Stimulated activated CD4-positive, alpha-beta T cell treated with anti-CD3 and anti-CD28 coated beads, Interleukin-12 subunit alpha, Interleukin-12 subunit beta, amount 100 ng/mL, for 4 hours (primary cell): ENCODE data around the gene LUZP1.

Source experiments
- DNase-seq: peaks from one replicate; pipeline ENCODE4 v3.0.0-alpha.2; 2020

LUZP1 gene

DNA sequence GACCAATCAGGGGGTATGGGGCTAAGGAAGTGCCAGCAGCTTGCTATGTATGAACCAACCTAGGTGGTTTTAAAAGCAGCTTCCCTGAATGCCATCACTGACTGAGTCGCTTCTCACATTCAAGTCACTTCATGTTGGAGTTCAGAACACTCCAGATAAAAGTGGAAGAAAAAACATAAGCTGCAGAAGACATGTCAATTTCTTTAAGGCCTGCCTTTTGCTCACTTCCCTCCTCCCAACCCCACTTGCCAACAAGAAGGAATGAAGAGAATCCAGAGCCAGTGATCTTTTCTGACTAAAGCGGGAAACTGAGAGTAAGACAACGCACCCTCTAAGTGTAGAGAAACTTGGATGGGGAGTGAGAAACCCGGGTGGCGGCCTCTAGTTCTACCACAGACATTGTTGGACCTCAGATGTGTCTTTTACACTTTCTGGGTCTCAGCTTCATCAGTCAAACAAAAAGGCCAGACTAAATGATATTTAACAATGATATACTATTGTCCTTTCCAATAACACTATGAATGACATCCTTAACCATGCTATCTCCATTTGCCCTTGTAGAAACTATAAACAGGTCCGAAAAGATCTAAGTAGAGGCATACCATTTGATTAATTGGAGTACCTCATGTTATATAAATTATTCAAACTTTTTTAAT, 54.1 kb downstream of the LUZP1 start:
- no peak for DNase-seq

DNA sequence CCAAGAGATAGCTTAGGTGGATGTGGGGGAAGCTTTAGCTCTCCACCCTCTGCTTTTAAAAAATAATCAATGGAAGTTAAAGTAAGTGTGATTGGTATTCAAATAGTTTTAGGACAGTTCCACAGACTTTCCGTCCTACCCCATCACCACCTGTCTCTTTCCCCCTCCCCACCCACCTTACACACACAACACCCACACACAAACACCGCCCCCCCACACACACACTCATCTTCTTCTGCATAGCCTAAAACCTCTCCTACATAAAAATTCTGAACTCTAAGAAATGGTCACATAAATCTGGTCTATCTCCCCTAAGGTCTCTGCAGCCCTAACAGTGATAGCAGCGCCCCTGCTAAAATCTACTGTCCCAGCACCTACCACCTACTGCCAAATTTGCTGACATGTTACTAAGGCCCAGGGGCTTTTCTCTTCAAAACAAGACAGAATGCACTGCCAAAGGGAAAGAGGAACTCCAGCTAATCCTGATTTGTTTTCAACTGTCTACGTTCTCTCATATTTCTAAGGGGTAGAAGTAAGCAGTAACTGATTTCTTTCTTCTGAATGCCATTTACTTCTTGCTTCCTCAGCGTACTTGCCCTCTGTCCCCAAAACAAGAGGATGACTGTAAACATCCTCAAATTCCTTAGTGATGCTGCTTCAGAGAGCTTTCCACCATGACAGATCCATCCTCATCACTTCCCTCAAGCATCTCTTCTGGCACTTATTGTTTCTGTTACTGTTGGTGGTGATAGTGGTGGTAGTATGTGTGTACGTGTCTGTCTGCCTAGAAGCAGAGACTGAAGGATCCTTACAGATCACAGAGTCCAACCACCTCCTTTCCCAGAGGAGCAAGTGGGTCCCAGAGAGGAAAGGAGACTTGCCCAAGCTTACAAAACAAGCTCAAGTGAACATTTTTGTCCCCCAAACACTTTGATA, 56.8 kb downstream of the LUZP1 start:
- DNase-seq = no peak

DNA sequence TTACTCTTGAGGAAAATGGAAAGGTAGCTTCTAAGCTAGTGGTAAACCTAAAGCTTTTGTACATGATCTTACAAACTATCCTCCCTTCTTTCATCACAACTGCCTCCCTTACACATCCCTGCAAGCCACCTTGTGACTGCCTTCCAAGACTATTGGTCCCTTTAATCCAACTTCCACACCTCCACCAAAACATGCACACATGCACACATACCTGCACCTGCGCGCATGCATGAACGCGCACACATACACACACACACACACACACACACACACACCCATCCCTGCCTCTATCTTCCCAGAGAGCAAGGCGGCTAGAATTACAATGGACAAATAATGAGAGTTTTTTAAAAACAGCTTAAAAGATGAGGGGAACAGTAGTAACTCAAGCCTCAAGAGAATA, 58.3 kb downstream of the LUZP1 start:
- DNase-seq = no peak

DNA sequence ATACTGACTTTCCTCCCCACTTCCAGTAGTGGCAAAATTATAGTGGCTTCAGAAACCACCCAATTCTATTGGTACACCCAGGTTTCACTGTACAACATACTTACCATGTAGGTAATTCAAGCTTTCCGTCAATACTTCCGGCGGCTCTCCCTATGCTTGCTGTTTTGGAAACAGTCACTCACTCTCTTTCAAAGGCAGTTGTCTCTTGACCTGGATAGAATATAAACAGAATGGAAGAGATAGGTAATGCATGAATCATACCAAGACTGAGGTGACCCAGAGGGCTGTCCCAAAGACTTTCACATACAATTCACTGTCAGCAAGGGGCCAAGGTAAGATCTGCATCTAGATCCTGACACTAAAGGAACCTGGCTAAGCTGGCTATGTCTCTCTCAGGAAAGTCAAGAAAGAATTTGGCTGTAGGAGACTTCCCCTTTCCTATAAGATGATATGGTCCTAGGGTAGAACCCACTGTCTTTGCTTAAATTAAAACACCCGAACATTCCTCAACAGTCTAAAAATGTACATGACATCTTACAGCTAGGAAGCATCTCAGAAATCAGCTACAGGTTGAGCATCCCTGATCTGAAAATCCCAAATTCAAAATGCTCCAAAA, 59.6 kb downstream of the LUZP1 start:
- DNase-seq = no peak

DNA sequence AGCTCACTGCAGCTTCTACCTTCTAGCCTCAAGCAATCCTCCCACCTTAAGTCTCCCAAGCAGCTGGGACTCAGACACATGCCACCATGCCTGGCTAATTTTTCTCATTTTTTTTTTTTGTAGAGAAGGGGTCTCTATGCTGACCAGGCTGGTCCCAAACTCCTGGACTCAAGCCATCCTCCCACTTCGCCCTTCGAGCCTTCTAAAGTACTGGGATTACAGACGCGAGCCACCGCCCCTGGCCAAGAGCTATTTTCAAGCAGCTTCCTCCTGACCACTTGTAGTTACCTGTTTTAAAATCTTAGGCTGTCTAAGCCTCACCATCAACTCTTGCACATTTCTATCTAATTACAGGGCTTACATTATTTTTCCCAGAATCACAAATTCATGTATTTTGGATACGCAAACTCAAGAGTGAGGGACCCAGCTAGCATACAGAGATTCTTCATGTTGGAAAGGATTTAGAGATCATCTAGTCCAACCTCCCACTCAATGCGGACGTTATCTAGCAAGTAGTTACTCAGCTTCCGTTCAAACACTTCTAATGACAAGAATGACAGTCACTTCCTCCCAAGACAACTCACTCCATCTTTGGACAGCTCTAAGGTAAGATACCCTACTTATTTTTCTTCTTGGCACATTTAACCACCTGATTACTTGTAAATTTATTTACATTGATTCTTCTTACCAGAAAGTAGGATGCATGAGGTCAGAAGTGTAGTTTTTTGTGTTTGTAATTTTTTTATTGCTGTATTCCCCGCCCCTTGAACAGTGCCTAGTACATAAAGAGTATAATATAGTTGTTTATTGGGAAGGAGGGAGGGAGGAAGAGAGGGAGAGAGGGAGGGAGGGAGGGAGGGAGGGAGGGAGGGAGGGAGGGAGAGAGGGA, 65.4 kb downstream of the LUZP1 start:
- DNase-seq = no peak

DNA sequence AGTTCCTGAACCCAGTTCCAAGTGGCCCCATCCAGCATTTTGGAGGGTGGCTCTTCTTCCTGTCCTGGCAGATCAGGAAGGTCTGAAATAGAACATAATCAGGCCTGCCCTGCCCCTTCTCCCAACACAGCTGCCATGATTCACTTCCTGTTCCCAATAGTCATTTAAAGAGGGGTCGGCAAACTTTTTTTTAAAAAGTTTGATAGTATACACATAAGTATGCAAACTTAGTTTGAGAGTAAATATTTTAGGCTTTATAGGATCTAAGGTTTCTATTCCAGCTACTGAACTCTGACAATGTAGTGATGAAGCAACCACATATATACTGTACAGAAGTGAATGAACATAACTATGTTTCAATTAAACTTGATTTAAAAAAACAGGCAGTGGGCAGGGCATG, 66.4 kb downstream of the LUZP1 start:
- no peak for DNase-seq

DNA sequence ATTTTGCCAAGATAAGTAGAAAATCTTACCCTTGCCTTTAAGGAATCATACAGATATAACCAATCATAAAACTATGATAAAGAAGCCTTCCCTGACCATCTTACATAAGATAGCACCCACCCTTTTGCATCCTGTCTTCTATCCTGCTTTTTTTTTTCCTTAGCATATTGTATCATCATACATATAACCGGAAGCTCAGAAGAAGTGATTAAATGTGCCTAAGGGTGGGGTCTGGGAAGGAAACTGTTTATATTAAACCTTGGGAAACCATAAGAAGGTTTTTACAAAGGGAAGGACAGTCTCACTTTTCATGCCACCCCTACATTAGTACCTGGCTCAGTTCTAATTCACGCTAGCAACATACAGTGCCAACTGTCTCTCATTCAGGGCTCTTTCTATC, 66.8 kb downstream of the LUZP1 start:
- no peak for DNase-seq

DNA sequence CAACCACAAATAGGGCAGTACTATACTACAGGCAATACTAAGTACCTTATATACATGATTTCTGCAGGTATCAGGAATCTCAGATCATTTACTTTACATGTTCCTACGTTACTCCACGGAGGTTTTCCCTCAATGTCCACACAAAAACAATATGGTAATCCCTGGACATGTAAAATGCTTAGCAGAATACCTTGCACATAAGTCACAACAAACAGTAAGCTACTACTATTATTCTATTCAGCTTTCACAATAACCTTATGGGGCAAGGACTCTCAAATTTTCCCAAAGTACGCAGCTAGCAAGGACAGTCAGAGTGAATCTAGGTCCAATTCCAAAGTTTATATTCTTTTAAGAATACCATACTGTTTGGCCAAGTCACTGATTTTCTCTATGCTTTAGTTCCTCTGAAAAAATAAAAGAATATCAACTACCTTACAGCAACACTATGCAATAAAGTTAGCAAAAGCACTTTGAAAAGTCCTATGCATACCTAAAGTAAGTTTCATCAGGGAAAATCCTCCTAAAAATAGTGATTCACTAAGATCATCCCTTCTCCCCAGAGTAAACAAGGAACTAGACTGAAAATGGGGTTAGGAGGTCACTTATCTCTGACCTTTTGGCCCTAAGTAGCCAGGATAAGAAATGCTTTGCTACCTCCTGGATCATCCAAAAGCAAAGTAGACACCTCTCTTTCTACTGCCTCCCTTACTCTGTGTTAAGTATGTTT, 67.4 kb downstream of the LUZP1 start:
- DNase-seq = no peak

DNA sequence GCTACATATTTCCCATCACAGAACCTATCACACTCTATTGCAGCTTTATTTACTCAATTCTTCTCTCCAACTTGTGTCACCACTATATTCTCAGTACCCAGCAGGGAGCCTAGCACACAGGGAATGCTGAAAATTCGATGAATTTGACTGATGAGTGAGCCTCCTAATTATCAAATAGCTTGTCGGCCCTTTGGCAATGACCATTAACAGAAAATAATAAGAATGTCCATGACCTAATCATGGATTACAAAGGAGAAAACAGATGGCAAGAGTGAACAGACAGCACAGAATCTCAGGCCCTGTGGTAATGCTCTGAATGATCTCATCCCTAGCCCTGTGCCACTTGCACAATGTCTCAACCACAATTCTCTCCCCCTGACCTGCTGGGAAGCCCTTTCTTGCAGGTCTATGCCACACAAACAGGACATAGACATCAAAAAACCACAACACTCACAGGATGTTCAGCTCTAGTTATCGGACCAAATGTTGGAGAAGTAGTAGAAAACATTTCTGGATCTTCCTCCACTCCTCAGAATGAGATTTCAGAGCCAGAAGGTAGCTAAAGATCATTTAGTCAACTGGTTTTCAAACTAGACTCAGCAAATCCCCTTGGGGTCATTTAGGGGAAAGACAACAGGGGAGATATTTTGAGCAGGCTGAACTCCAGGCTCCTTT, 68.4 kb downstream of the LUZP1 start:
- DNase-seq = no peak

DNA sequence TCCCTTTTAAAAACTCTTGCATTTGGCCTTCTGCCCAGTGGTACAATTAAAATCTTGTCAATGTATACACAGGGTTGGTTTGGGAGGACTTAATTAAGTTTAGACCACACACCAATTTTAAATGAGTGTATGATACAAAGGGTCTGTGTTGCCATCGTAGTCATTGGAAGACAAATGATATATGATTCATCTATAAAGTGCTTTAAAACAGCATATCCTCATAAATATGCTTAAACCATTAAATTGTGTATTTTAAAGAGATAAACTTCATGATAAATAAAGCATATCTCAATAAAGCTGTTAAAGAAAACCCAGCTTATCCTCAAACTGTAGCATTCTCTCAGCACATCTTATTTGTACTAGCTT, 69.5 kb downstream of the LUZP1 start:
- DNase-seq = no peak

DNA sequence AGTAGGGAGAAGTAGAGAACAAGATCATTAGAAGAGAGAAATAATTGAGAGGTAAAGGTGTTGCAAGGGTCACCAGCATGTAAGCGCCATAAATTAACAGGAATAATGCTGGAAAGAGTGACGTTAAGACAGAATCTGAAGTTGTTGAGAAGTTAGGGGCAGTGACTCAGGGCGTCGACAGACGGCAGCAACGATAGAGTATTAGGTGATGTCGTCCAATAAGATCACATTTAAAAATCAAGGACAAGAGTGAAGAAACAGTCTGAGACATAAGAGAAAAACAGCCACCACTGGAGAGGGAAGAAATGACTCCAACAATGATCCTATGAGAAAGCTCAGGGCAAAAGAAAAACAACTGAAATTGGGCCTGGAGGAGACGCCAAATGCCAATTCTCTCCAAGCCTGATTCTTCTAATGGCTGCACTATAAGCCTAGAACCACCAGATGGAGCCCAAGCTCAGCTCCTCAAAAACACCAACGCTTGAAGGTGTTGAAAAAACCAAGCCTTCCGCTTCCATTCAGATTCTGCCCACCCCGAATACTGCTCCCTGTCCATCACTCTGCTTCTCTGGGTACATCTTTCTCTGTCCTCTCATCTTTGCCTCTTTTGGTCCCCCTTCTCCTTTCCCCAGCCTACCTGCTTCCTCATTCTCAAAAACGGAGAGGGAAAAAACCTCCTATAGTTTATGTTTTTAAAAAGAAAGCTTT, 70.0 kb downstream of the LUZP1 start:
- DNase-seq = peak; percentile 45

DNA sequence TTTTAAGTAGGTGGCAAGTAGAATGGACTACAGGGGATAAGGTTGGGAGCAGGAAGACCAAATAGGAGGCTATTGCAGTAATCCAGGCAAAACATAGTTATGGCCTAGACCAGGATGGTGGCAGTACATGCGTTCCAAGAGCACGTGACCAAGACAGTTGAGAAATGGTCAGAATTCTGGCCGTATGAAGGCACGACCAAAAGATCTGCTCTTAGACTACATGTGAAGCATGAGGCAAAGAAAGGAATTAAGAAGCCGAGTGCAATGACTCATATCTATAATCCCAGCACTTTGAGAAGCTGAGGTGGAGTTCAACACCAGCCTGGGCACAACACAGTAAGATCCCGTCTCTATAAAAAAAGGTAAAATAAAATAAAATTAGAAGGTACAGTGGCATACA, 71.3 kb downstream of the LUZP1 start:
- no peak for DNase-seq

DNA sequence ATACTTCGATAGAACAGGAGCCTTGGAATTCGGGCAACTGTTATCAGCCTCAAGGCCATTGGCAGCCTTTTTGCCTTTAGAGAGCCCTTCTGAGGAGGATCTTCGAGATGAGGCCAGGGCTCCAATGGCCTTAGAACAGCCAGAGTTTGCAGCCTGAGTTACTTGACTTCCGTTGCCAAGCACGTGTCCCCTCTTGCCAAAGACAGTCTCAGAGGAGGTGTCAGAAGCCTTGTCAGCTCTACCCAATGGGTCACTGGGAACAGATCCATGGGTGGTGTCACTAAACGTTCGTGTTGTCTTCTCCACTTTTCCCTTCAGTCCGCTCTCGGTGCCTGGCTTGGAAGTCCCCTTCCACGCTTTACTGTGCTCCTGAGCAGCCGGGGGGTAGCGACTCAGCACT, 76.2 kb downstream of the LUZP1 start:
- DNase-seq = no peak

DNA sequence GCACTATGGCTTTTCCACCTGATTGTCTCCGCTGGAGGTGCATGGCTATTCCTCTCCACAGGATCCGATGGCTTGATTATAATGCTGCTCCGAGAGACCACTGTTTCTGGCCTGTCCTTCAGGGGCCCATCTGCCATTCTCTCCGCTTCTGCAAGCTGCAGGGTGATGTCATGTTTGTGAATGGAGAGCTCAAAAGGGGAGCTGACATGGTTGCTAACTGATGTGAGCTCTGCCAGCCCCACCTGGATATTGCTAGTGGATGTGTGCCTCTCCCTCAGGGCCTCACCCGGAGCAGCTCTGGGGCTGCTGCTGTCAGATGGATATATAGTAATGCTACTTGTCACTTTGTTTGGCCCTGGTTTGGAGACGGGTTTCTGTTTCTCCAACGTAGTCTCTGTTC, 77.1 kb downstream of the LUZP1 start:
- DNase-seq = no peak

DNA sequence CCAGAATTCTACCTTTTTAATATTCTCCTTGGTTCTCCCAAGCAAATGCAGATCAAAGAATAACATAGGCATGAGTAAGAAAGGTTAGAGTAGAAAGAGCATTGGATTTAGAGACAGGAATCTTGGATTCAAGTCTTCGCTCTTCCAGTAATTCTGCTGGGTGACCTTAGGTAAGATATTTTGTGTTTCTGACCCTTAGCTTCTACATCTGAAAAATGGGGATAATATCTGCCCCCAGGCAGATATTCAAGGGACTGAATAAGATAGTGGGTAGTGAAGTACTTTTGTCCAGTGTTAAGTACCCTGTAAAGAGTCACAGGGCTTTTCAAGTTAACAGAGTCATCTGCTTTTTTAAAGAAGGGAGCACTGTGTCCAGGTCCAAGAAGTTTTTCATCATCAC, 78.6 kb downstream of the LUZP1 start:
- no peak for DNase-seq

DNA sequence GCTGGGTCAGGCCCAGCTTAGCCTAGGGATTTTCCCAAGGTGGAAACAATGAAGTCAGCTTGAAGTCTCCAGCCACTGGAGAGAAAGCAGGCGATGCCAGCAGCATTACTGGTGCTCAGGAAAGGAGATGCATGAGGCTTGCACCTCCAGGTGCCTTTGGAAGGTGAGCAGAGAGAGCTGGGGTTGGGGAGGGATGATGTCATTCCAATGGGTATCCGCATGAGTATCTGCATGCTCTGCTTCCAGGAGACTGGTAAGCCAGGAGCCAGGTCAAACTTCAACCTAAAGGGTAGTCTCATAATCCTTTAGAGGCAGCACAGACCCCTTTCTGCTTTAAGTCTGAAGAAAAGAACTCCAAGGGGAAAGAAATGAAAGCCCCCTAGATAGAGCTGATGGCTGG, 80.6 kb downstream of the LUZP1 start:
- no peak for DNase-seq

DNA sequence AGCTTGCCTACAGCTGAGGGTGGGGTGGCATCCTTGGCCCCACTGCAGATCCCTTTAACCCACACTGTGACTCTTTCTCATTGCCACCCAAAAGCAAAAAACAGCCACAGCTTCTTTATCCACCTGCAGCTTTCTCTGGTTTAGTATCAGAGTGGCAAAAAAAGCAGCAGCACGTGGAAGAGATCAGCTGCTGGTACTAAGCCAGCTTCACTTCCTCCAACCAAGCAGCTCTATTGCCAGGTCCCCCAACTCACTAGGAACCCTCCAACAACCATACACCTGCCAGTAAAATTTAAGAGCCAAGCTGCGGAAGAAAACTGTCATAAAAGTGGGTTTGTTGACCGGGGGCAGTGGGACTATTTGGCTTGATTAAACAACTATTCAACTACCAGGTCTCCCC, 83.0 kb downstream of the LUZP1 start:
- DNase-seq = no peak

DNA sequence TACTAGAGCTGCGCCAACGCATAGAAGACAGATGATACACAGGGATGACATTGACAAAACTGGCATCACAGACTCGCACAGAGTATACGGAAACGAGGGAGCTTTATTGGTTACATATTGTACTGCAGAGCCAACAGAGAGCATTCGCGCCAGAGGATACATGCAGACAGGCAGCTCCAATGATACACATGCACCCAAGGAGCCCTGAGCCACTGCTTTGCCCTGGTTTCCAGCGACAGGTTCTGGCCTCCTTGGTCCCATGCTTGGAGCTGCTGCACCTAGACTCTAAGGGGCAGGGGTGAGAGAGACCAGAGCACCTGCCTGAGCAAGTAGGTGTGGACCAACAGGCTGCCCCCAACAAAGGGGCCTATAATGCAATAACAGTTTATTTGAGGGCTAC, 83.8 kb downstream of the LUZP1 start:
- no peak for DNase-seq

DNA sequence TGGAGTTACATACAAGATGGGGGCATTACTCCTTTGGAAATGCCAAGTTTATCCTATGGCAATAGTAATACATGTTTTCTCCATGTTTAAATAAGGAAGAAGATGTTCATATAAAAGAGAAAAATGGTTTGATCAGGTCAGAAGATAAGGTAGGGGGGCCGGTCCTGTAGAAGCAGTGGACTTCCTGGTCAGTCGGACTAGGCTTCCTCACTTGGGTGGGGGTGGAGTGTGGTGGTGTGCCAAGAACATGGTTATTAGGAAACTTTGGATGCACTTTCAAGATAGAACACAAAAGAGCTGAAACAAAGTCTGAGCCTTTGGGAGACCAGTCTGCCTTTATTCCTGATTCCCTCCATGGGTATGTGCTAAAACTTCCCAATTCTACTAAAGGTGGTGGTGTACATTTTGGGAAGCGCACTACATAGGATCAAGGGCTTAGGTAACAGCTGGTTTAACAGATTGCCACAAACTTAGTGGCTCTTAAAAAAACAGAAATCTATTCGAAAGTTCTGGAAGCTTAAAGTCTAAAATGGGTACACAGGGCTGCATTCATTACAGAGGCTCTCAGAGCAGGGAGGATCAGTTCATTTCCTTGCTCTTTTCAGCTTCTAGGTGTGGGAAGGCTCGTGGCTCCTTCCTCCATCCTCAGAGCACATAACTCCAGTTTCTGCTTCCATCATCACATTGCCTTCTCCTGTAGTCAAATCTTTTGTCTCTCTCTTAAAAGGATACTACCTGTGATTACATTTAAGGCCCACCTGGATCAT, 84.8 kb downstream of the LUZP1 start:
- no peak for DNase-seq

DNA sequence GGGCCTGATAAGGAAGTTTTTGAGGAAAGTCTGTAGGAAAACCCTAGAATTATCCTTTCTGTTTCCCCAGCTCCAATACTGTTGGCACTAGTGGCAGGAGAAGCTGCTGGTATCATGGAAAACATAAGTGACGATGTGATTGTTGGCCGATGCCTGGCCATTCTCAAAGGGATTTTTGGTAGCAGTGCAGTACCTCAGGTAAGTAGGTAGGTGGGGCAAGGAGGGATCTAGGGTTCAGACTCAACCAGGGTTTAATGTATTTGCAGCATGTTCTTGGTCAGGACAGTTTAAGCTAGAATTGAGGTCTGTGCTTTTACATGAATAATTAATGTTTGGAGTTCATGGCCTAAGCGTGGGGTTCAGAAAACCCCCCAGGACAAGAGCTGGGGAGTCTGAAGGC, 87.3 kb downstream of the LUZP1 start:
- DNase-seq = no peak
